Measurements from ENCODE around the gene PPT1.
"Not testable (repeated sequence)": the region's sequence is repeated elsewhere in the genome, so short reads cannot be mapped to it uniquely, and the experiment has no call there.

PPT1 gene

GRCh38 chr1:40094466-40095110 lies 2.5 kb downstream of the PPT1 start:
- DNase-seq (ENCODE audit: insufficient read length, low spot score) = no peak
- no peak for FAIRE-seq
- TF ChIP-seq PAX5 (IDR thresholded peaks at IDR 0.05; ENCODE audit: insufficient read depth, low read length, severe bottlenecking) (no peak), POLR2A (IDR thresholded peaks at IDR 0.05; ENCODE audit: low read depth, low read length) (no peak), TAF1 (IDR thresholded peaks at IDR 0.05; ENCODE audit: low read depth, low read length) (no peak), POU2F2 (IDR thresholded peaks at IDR 0.05; ENCODE audit: low read depth, low read length) (no peak), POLR2AphosphoS5 (IDR thresholded peaks at IDR 0.05; ENCODE audit: low read depth, low read length) (no peak), SPI1 (IDR thresholded peaks at IDR 0.05; ENCODE audit: low read depth, low read length) (no peak)

GRCh38 chr1:40092706-40093639 lies 4.1 kb downstream of the PPT1 start:
- no peak for TF ChIP-seq PAX5 (IDR thresholded peaks at IDR 0.05; ENCODE audit: insufficient read depth, low read length, severe bottlenecking)
- no peak for TF ChIP-seq TAF1 (IDR thresholded peaks at IDR 0.05; ENCODE audit: low read depth, low read length)
- no peak for TF ChIP-seq POLR2A (IDR thresholded peaks at IDR 0.05; ENCODE audit: low read depth, low read length)
- no peak for TF ChIP-seq POU2F2 (IDR thresholded peaks at IDR 0.05; ENCODE audit: low read depth, low read length)
- TF ChIP-seq POLR2AphosphoS5 (IDR thresholded peaks at IDR 0.05; ENCODE audit: low read depth, low read length) = no peak
- TF ChIP-seq SPI1 (IDR thresholded peaks at IDR 0.05; ENCODE audit: low read depth, low read length) = no peak
- no peak for FAIRE-seq

GRCh38 chr1:40092241-40092640 lies 4.8 kb downstream of the PPT1 start:
- DNase-seq (ENCODE audit: insufficient read length, low spot score) (no peak), FAIRE-seq (no peak)
- TF ChIP-seq TAF1 (IDR thresholded peaks at IDR 0.05; ENCODE audit: low read depth, low read length) (no peak), PAX5 (IDR thresholded peaks at IDR 0.05; ENCODE audit: insufficient read depth, low read length, severe bottlenecking) (no peak), POLR2AphosphoS5 (IDR thresholded peaks at IDR 0.05; ENCODE audit: low read depth, low read length) (no peak), SPI1 (IDR thresholded peaks at IDR 0.05; ENCODE audit: low read depth, low read length) (no peak), POLR2A (IDR thresholded peaks at IDR 0.05; ENCODE audit: low read depth, low read length) (no peak)

More at GRCh38 chr1:40092706-40093639, 4.1 kb downstream of the PPT1 start:
- no peak for DNase-seq (ENCODE audit: insufficient read length, low spot score)

GRCh38 chr1:40090652-40091355 lies 6.2 kb downstream of the PPT1 start:
- no peak for FAIRE-seq
- no peak for DNase-seq (ENCODE audit: insufficient read length, low spot score)
- TF ChIP-seq TAF1 (IDR thresholded peaks at IDR 0.05; ENCODE audit: low read depth, low read length) (no peak), SPI1 (IDR thresholded peaks at IDR 0.05; ENCODE audit: low read depth, low read length) (no peak), POU2F2 (IDR thresholded peaks at IDR 0.05; ENCODE audit: low read depth, low read length) (no peak), POLR2AphosphoS5 (IDR thresholded peaks at IDR 0.05; ENCODE audit: low read depth, low read length) (no peak), PAX5 (IDR thresholded peaks at IDR 0.05; ENCODE audit: insufficient read depth, low read length, severe bottlenecking) (no peak), POLR2A (IDR thresholded peaks at IDR 0.05; ENCODE audit: low read depth, low read length) (no peak)

- peak; percentile 69 for FAIRE-seq
- DNase-seq (ENCODE audit: insufficient read length, low spot score) = not testable (repeated sequence)
Measured at GRCh38 chr1:40084750-40085149, 12.3 kb downstream of the PPT1 start.

- FAIRE-seq (no peak), DNase-seq (ENCODE audit: insufficient read length, low spot score) (no peak)
- TF ChIP-seq TAF1 (IDR thresholded peaks at IDR 0.05; ENCODE audit: low read depth, low read length) = no peak
- no peak for TF ChIP-seq POLR2A (IDR thresholded peaks at IDR 0.05; ENCODE audit: low read depth, low read length)
- no peak for TF ChIP-seq SPI1 (IDR thresholded peaks at IDR 0.05; ENCODE audit: low read depth, low read length)
- no peak for TF ChIP-seq POU2F2 (IDR thresholded peaks at IDR 0.05; ENCODE audit: low read depth, low read length)
Measured at GRCh38 chr1:40081871-40082270, 15.2 kb downstream of the PPT1 start.

- no peak for DNase-seq (ENCODE audit: insufficient read length, low spot score)
- TF ChIP-seq POLR2A (IDR thresholded peaks at IDR 0.05; ENCODE audit: low read depth, low read length) = no peak
- no peak for TF ChIP-seq PAX5 (IDR thresholded peaks at IDR 0.05; ENCODE audit: insufficient read depth, low read length, severe bottlenecking)
Measured at GRCh38 chr1:40079774-40080400, 17.2 kb downstream of the PPT1 start.

GRCh38 chr1:40078512-40079333 lies 18.3 kb downstream of the PPT1 start:
- FAIRE-seq = peak; percentile 58
- no peak for TF ChIP-seq PAX5 (IDR thresholded peaks at IDR 0.05; ENCODE audit: insufficient read depth, low read length, severe bottlenecking)
- no peak for TF ChIP-seq POLR2A (IDR thresholded peaks at IDR 0.05; ENCODE audit: low read depth, low read length)
- TF ChIP-seq SPI1 (IDR thresholded peaks at IDR 0.05; ENCODE audit: low read depth, low read length) = peak; percentile 71
- TF ChIP-seq TAF1 (IDR thresholded peaks at IDR 0.05; ENCODE audit: low read depth, low read length) = no peak
- TF ChIP-seq POLR2AphosphoS5 (IDR thresholded peaks at IDR 0.05; ENCODE audit: low read depth, low read length) = no peak
- TF ChIP-seq POU2F2 (IDR thresholded peaks at IDR 0.05; ENCODE audit: low read depth, low read length) = no peak
- DNase-seq (ENCODE audit: insufficient read length, low spot score) = peak; percentile 30

More at GRCh38 chr1:40079774-40080400, 17.2 kb downstream of the PPT1 start:
- no peak for FAIRE-seq

Measured in GM12891 (cell line).